ENCODE measurements around the gene PUS10.
"Not testable (repeated sequence)": the region's sequence is repeated elsewhere in the genome, so short reads cannot be mapped to it uniquely, and the experiment has no call there.

PUS10 gene

GRCh38 chr2:61018798-61019197 lies 743 bp upstream of the PUS10 start:
- H3K4me3 Mint-ChIP-seq: peak overlapping the region; percentile 99
- H3K27ac Mint-ChIP-seq: peak overlapping the region; percentile 100
- H3K9me3 Mint-ChIP-seq (ENCODE audit: low read depth): no peaks in the 10 kb centered on the region
- peaks cover 54% of the 10 kb centered on the region for H3K4me1 Mint-ChIP-seq (ENCODE audit: low read depth)
- no peaks in the 10 kb centered on the region for H3K27me3 Mint-ChIP-seq
- peaks cover 9% of the 10 kb centered on the region for H3K36me3 Mint-ChIP-seq

- Mint-ChIP-seq H3K27ac (peak overlapping the region; percentile 100), H3K36me3 (peaks cover 9% of the 10 kb centered on the region), H3K27me3 (no peaks in the 10 kb centered on the region), H3K4me3 (peak overlapping the region; percentile 99), H3K4me1 (ENCODE audit: low read depth) (peaks cover 51% of the 10 kb centered on the region), H3K9me3 (ENCODE audit: low read depth) (no peaks in the 10 kb centered on the region)
Measured at GRCh38 chr2:61018318-61018755, 282 bp upstream of the PUS10 start.

- no peaks in the 10 kb centered on the region for H3K9me3 Mint-ChIP-seq (ENCODE audit: low read depth)
- H3K27ac Mint-ChIP-seq: peak overlapping the region; percentile 100
- H3K27me3 Mint-ChIP-seq: no peaks in the 10 kb centered on the region
- H3K4me3 Mint-ChIP-seq: peak overlapping the region; percentile 99
- peaks cover 4% of the 10 kb centered on the region for H3K36me3 Mint-ChIP-seq
- peaks cover 49% of the 10 kb centered on the region for H3K4me1 Mint-ChIP-seq (ENCODE audit: low read depth)
Measured at GRCh38 chr2:61017003-61017555, 976 bp downstream of the PUS10 start.

GRCh38 chr2:61016392-61017002 lies 1.6 kb downstream of the PUS10 start:
- Mint-ChIP-seq H3K9me3 (ENCODE audit: low read depth) (no peaks in the 10 kb centered on the region), H3K27me3 (no peaks in the 10 kb centered on the region), H3K4me3 (peak overlapping the region; percentile 99), H3K36me3 (no peaks in the 10 kb centered on the region), H3K27ac (peak overlapping the region; percentile 100), H3K4me1 (ENCODE audit: low read depth) (peaks cover 45% of the 10 kb centered on the region)

- Mint-ChIP-seq H3K9me3 (ENCODE audit: low read depth) (no peaks in the 10 kb centered on the region), H3K4me3 (peak overlapping the region; percentile 99), H3K36me3 (no peaks in the 10 kb centered on the region), H3K27ac (peak overlapping the region; percentile 100), H3K27me3 (no peaks in the 10 kb centered on the region), H3K4me1 (ENCODE audit: low read depth) (peaks cover 41% of the 10 kb centered on the region)
Measured at GRCh38 chr2:61015976-61016375, 2.1 kb downstream of the PUS10 start.

GRCh38 chr2:61014763-61015162 lies 3.3 kb downstream of the PUS10 start:
- Mint-ChIP-seq H3K27me3 (no peaks in the 10 kb centered on the region), H3K27ac (no peak overlapping the region), H3K36me3 (no peaks in the 10 kb centered on the region), H3K9me3 (ENCODE audit: low read depth) (no peaks in the 10 kb centered on the region), H3K4me1 (ENCODE audit: low read depth) (peaks cover 33% of the 10 kb centered on the region), H3K4me3 (peak overlapping the region; percentile 46)

- H3K27ac Mint-ChIP-seq: peak overlapping the region; percentile 46
- no peaks in the 10 kb centered on the region for H3K27me3 Mint-ChIP-seq
- peaks cover 22% of the 10 kb centered on the region for H3K4me1 Mint-ChIP-seq (ENCODE audit: low read depth)
- H3K36me3 Mint-ChIP-seq: no peaks in the 10 kb centered on the region
- H3K9me3 Mint-ChIP-seq (ENCODE audit: low read depth): no peaks in the 10 kb centered on the region
- no peak overlapping the region for H3K4me3 Mint-ChIP-seq
Measured at GRCh38 chr2:61013382-61013781, 4.7 kb downstream of the PUS10 start.

GRCh38 chr2:61012303-61012702 lies 5.8 kb downstream of the PUS10 start:
- H3K4me3 Mint-ChIP-seq: not testable (repeated sequence)

GRCh38 chr2:61011678-61012077 lies 6.4 kb downstream of the PUS10 start:
- Mint-ChIP-seq H3K27me3 (no peaks in the 10 kb centered on the region), H3K27ac (no peak overlapping the region), H3K4me3 (no peak overlapping the region), H3K9me3 (ENCODE audit: low read depth) (no peaks in the 10 kb centered on the region), H3K4me1 (ENCODE audit: low read depth) (peaks cover 18% of the 10 kb centered on the region), H3K36me3 (no peaks in the 10 kb centered on the region)

More at GRCh38 chr2:61012303-61012702, 5.8 kb downstream of the PUS10 start:
- H3K27ac Mint-ChIP-seq; H3K9me3 Mint-ChIP-seq (ENCODE audit: low read depth); H3K27me3 Mint-ChIP-seq; H3K36me3 Mint-ChIP-seq: not testable (repeated sequence)
- peaks cover 18% of the 10 kb centered on the region for H3K4me1 Mint-ChIP-seq (ENCODE audit: low read depth)

- H3K9me3 Mint-ChIP-seq (ENCODE audit: low read depth): no peaks in the 10 kb centered on the region
Measured at GRCh38 chr2:61009355-61009754, 8.7 kb downstream of the PUS10 start.

GRCh38 chr2:61006486-61007105 lies 11.5 kb downstream of the PUS10 start:
- Mint-ChIP-seq H3K9me3 (ENCODE audit: low read depth) (no peaks in the 10 kb centered on the region), H3K27ac (no peak overlapping the region), H3K4me1 (ENCODE audit: low read depth) (no peaks in the 10 kb centered on the region), H3K36me3 (peaks cover 3% of the 10 kb centered on the region), H3K27me3 (no peaks in the 10 kb centered on the region), H3K4me3 (no peak overlapping the region)

More at GRCh38 chr2:61009355-61009754, 8.7 kb downstream of the PUS10 start:
- Mint-ChIP-seq H3K4me1 (ENCODE audit: low read depth) (peaks cover 5% of the 10 kb centered on the region), H3K36me3 (peaks cover 3% of the 10 kb centered on the region), H3K27me3 (no peaks in the 10 kb centered on the region), H3K27ac (no peak overlapping the region), H3K4me3 (no peak overlapping the region)

- Mint-ChIP-seq H3K36me3 (peaks cover 3% of the 10 kb centered on the region), H3K27me3 (no peaks in the 10 kb centered on the region), H3K9me3 (ENCODE audit: low read depth) (no peaks in the 10 kb centered on the region), H3K27ac (no peak overlapping the region), H3K4me3 (no peak overlapping the region), H3K4me1 (ENCODE audit: low read depth) (no peaks in the 10 kb centered on the region)
Measured at GRCh38 chr2:61005736-61006135, 12.3 kb downstream of the PUS10 start.

- H3K4me3 Mint-ChIP-seq: no peak overlapping the region
- no peak overlapping the region for H3K27ac Mint-ChIP-seq
- H3K4me1 Mint-ChIP-seq (ENCODE audit: low read depth): no peaks in the 10 kb centered on the region
- H3K9me3 Mint-ChIP-seq (ENCODE audit: low read depth): no peaks in the 10 kb centered on the region
- peaks cover 6% of the 10 kb centered on the region for H3K36me3 Mint-ChIP-seq
- no peaks in the 10 kb centered on the region for H3K27me3 Mint-ChIP-seq
Measured at GRCh38 chr2:60998628-60999545, 19.2 kb downstream of the PUS10 start.

GRCh38 chr2:60994131-60994530 lies 23.9 kb downstream of the PUS10 start:
- no peak overlapping the region for H3K27ac Mint-ChIP-seq
- H3K36me3 Mint-ChIP-seq: peaks cover 14% of the 10 kb centered on the region
- H3K4me1 Mint-ChIP-seq (ENCODE audit: low read depth): peaks cover 4% of the 10 kb centered on the region
- no peaks in the 10 kb centered on the region for H3K9me3 Mint-ChIP-seq (ENCODE audit: low read depth)
- H3K27me3 Mint-ChIP-seq: no peaks in the 10 kb centered on the region
- H3K4me3 Mint-ChIP-seq: no peak overlapping the region

GRCh38 chr2:60992985-60993392 lies 25.1 kb downstream of the PUS10 start:
- no peaks in the 10 kb centered on the region for H3K27me3 Mint-ChIP-seq
- H3K4me1 Mint-ChIP-seq (ENCODE audit: low read depth): peaks cover 4% of the 10 kb centered on the region
- H3K36me3 Mint-ChIP-seq: peaks cover 14% of the 10 kb centered on the region
- H3K9me3 Mint-ChIP-seq (ENCODE audit: low read depth): no peaks in the 10 kb centered on the region
- H3K27ac Mint-ChIP-seq: no peak overlapping the region
- H3K4me3 Mint-ChIP-seq: no peak overlapping the region
